GM12878 (cell line): ENCODE data around the gene LIN7C. TPM values are rescaled to one million over a fixed set of nuclear protein-coding genes. Genes with fewer than 3 reads are reported as not detected.

Experiments
- ATAC-seq: fragments of 200-7000 bp; cut with Tn5 transposase; 3 replicates; pipeline ENCODE4 v1.9.1; 2020; ENCODE audit warnings: mild to moderate bottlenecking, moderate library complexity
- BruUV-seq: library from RNA; stranded (reverse); fragments of 400-500 nt; replicated peaks from 2 replicates; lab custom pipeline; 2021; lab: Mats Ljungman, UMichigan
- CTCF ChIA-PET: fragments of 300-600 bp; sonication (Branson Sonifier 250); formaldehyde crosslinking; extraction: SDS; loops from one replicate; lab custom pipeline; 2021; ENCODE audit warnings: inconsistent platforms; lab: Yijun Ruan, JAX
- POLR2A ChIA-PET: fragments of 350-600 bp; formaldehyde crosslinking; extraction: SDS; loops from one replicate; lab custom pipeline; 2021; ENCODE audit warnings: inconsistent platforms; lab: Charles Lee
- RAD21 ChIA-PET: fragments of 300-600 bp; sonication (Branson Sonifier 250); formaldehyde crosslinking; loops from one replicate; lab custom pipeline; 2023; ENCODE audit warnings: antibody characterized with exemption; ENCODE audit not compliant: unreplicated experiment; lab: Charles Lee
- SMC1A ChIA-PET: fragments of 300-600 bp; sonication (Branson Sonifier 250); formaldehyde crosslinking; loops from one replicate; lab custom pipeline; 2023; ENCODE audit not compliant: unreplicated experiment, uncharacterized antibody; lab: Charles Lee
- DNase-seq: peaks from one replicate; pipeline ENCODE4 v3.0.0-alpha.2; 2011; ENCODE audit warnings: low read depth, low spot score
- FAIRE-seq: peaks from 3 replicates; lab custom pipeline; 2011; peaks lifted over from hg19 to GRCh38; lab: Jason Lieb, UNC
- H2AFZ ChIP-seq: 2 replicates; pipeline ENCODE4 v1.6.0; 2011; ENCODE audit warnings: low read depth, low read length, control low read depth; ENCODE audit not compliant: control insufficient read depth
- H3K27ac ChIP-seq: 2 replicates; pipeline ENCODE4 v1.5.1; 2011; ENCODE audit warnings: control low read depth; ENCODE audit not compliant: control insufficient read depth, insufficient read depth
- H3K27me3 ChIP-seq, 2 experiments: replicated peaks in 1 of 2; 2 replicates each; pipeline versions ENCODE4 v1.6.0 to v1.6.1; 2011; ENCODE audit warnings: low read length in 1 of 2; ENCODE audit not compliant: control insufficient read depth in 2 of 2, insufficient read depth in 2 of 2
- H3K36me3 ChIP-seq, 2 experiments: 2 replicates each; pipeline ENCODE4 v1.5.1; 2011; ENCODE audit warnings: low read length in 1 of 2; ENCODE audit not compliant: control insufficient read depth in 2 of 2, insufficient read depth in 2 of 2
- H3K4me1 ChIP-seq: 2 replicates; pipeline ENCODE4 v1.6.1; 2011; ENCODE audit warnings: mild to moderate bottlenecking, low read length, moderate library complexity, mixed read lengths; ENCODE audit not compliant: control insufficient read depth, insufficient read depth
- H3K4me2 ChIP-seq: 2 replicates; pipeline ENCODE4 v1.6.0; 2011; ENCODE audit warnings: control low read depth; ENCODE audit not compliant: control insufficient read depth, insufficient read depth
- H3K4me3 ChIP-seq: fragments of 200-600 bp; sonication (generic); 2 replicates; pipeline ENCODE4 v1.5.1; 2016
- H3K79me2 ChIP-seq: 2 replicates; pipeline ENCODE4 v1.6.0; 2011; ENCODE audit warnings: low read length; ENCODE audit not compliant: control insufficient read depth, insufficient read depth
- H3K9ac ChIP-seq: 2 replicates; pipeline ENCODE4 v1.8.0; 2011; ENCODE audit warnings: low read length, control low read depth, mixed read lengths; ENCODE audit not compliant: control insufficient read depth, insufficient read depth
- H3K9me3 ChIP-seq: replicated peaks from 3 replicates; pipeline ENCODE4 v1.5.1; 2011; ENCODE audit warnings: mild to moderate bottlenecking, low read length; ENCODE audit not compliant: control insufficient read depth, insufficient read depth
- H4K20me1 ChIP-seq: 2 replicates; pipeline ENCODE4 v1.6.0; 2011; ENCODE audit not compliant: control insufficient read depth, insufficient read depth
- E4F1 ChIP-seq: fragments of 450-650 bp; IDR thresholded peaks from 2 replicates; pipeline ENCODE4 v1.6.1; 2018; ENCODE audit warnings: borderline replicate concordance, mild to moderate bottlenecking; ENCODE audit not compliant: partially characterized antibody
- EP300 ChIP-seq, 2 experiments: fragments of 150-350 bp in 1 of 2; IDR thresholded peaks; 2 replicates each; pipeline ENCODE4 v1.6.1; 2011 to 2012; ENCODE audit warnings: low read depth in 2 of 2, low read length in 2 of 2, borderline replicate concordance in 1 of 2, improper control_type of control experiment in 1 of 2, inconsistent platforms in 1 of 2; ENCODE audit not compliant: control insufficient read depth in 1 of 2
- ETV6 ChIP-seq, 2 experiments: fragments of 450-650 bp in 1 of 2; IDR thresholded peaks in 1 of 2; conservative IDR thresholded peaks in 1 of 2; 2 replicates each; pipeline ENCODE4 v1.6.1; 2014; ENCODE audit warnings: antibody characterized with exemption in 1 of 2, borderline replicate concordance in 1 of 2, low read depth in 1 of 2, mild to moderate bottlenecking in 1 of 2, moderate library complexity in 1 of 2
- FOS ChIP-seq: IDR thresholded peaks from 3 replicates; pipeline ENCODE4 v1.6.1; 2011; ENCODE audit warnings: borderline replicate concordance; ENCODE audit not compliant: insufficient read length; ENCODE audit errors: extremely low read depth
- GATAD2B ChIP-seq: fragments of 450-650 bp; conservative IDR thresholded peaks from 2 replicates; pipeline ENCODE4 v1.6.1; 2017; ENCODE audit warnings: low read depth, mild to moderate bottlenecking, moderate library complexity
- MYC ChIP-seq: IDR thresholded peaks from 2 replicates; pipeline ENCODE4 v1.6.1; 2011; ENCODE audit warnings: mild to moderate bottlenecking, low read length, moderate library complexity, inconsistent platforms; ENCODE audit not compliant: insufficient read depth, insufficient replicate concordance, insufficient read length, severe bottlenecking
- TARDBP ChIP-seq: IDR thresholded peaks from 2 replicates; pipeline ENCODE4 v1.6.1; 2016; ENCODE audit warnings: borderline replicate concordance
- WGBS: methylation state at CpG from one replicate; pipeline ENCODE4 v1.1.6; 2016; ENCODE audit warnings: low lambda C conversion rate; ENCODE audit not compliant: insufficient replicate concordance, insufficient coverage; ENCODE audit errors: missing lambda C conversion rate; 5-methylcytosine and 5-hydroxymethylcytosine counted together
- in situ Hi-C: fragments of 300-500 bp; cut with MboI; formaldehyde crosslinking; loops from 9 replicates; pipeline ENCODE4 v1.14.3; 2018; ENCODE audit warnings: mixed read lengths
- intact Hi-C: fragments of 100-400 bp; cut with micrococcal nuclease; formaldehyde crosslinking; loops from one replicate; pipeline ENCODE4 v1.14.2; 2022; ENCODE audit not compliant: unreplicated experiment
- polyA plus RNA-seq, 11 experiments: library from polyadenylated mRNA; depleted of rRNA in 4 of 11; unstranded in 6 of 11; stranded (reverse) in 5 of 11; fragments of >200 nt; fragmentation: Nextera tagmentation in 4 of 11; fragmentation: Illumina TruSeq in 1 of 11; extraction: Ambion mirVana in 4 of 11; extraction: Trizol in 1 of 11; gene quantifications; 1 replicate in 1 of 11; 2 replicates in 10 of 11; pipeline versions ENCODE4 v1.2.1 to v1.2.3, GENCODE V29; 2011 to 2016; ENCODE audit warnings: inconsistent platforms in 2 of 11, missing spikeins in 2 of 11, low read depth in 1 of 11
- total RNA-seq, 4 experiments: library from RNA; depleted of rRNA in 3 of 4; stranded (reverse); fragments of >200 nt in 3 of 4; fragmentation: Illumina TruSeq in 1 of 4; extraction: Trizol in 1 of 4; gene quantifications; 2 replicates each; pipeline versions ENCODE4 v1.2.1 to v1.2.3, GENCODE V29; 2013 to 2021

Gene LIN7C
- total and polyA plus RNA-seq, 10 of the 15 experiments (the other 5 are each of a cell fraction or from before 2014, with no cell fraction given) = 6.0 to 23.7 (median 15.1) TPM

GRCh38 chr11:27514558-27514957 lies 8.0 kb upstream of the LIN7C start:
- no peaks in the 10 kb centered on the region for H3K79me2 ChIP-seq
- in situ Hi-C loops (no loop called here), intact Hi-C loops (no loop called here)
- DNase-seq (no peak), FAIRE-seq (no peak), ATAC-seq (no peak)
- H2AFZ ChIP-seq = no peak overlapping the region
- H4K20me1 ChIP-seq = no peaks in the 10 kb centered on the region
- H3K4me2 ChIP-seq = no peak overlapping the region
- H3K27me3 ChIP-seq = no peaks in the 10 kb centered on the region; a peak in 1 of 4 replicates
- TF ChIP-seq MYC (no peak), GATAD2B (no peak), FOS (no peak), EP300 (IDR thresholded peaks at IDR 0.05; ENCODE audit: borderline replicate concordance in 1 of 2, control insufficient read depth in 1 of 2, low read depth in 2 of 2, low read length in 2 of 2) (no peak), ETV6 (conservative IDR thresholded peaks at IDR 0.05 in 1 of 2, IDR thresholded peaks at IDR 0.05 in 1 of 2; ENCODE audit: borderline replicate concordance in 1 of 2, low read depth in 1 of 2) (no peak), TARDBP (no peak), E4F1 (no peak)
- H3K4me3 ChIP-seq = no peak overlapping the region
- ChIA-PET CTCF (interaction anchor here (0.5 kb wide), 1 partner anchor 1195 kb away, joined by 3 read pairs; no protein-coding TSS in a partner anchor), POLR2A (interaction anchor here (0.7 kb wide), 1 partner anchor 28 kb away, joined by 4 read pairs; no protein-coding TSS in a partner anchor), SMC1A (no interaction called here), RAD21 (no interaction called here)
- BruUV-seq = no TSS peak
- no peak overlapping the region for H3K9ac ChIP-seq
- H3K4me1 ChIP-seq = no peaks in the 10 kb centered on the region
- no peaks in the 10 kb centered on the region for H3K36me3 ChIP-seq
- no peaks in the 10 kb centered on the region for H3K9me3 ChIP-seq
- no peak overlapping the region for H3K27ac ChIP-seq
- WGBS = 74% methylated on average over 4 of the region's 4 CpGs
